Gastroesophageal sphincter (tissue), 3 donors: Measurements from ENCODE around the gene GSTT4.

Experiments
- EP300 ChIP-seq: sonication (generic); formaldehyde crosslinking; IDR thresholded peaks from one replicate; pipeline ENCODE4 v1.6.1; 2017; ENCODE audit warnings: antibody characterized with exemption, mild to moderate bottlenecking
- POLR2A ChIP-seq, 2 donors: fragments of 450-650 bp; IDR thresholded peaks; one replicate each; pipeline ENCODE4 v1.6.1; 2017; ENCODE audit warnings: antibody characterized with exemption in 2 of 2, mild to moderate bottlenecking in 2 of 2, moderate library complexity in 1 of 2
- POLR2AphosphoS5 ChIP-seq: sonication (generic); formaldehyde crosslinking; IDR thresholded peaks from one replicate; pipeline ENCODE4 v1.6.1; 2017; ENCODE audit warnings: antibody characterized with exemption
- TF ChIP-seq, protein P1 (sequence below), 4 experiments: fragments of 200-600 bp in 2 of 4; fragments of 450-650 bp in 2 of 4; sonication (generic) in 1 of 4; IDR thresholded peaks; one replicate each; pipeline ENCODE4 v1.5.1; 2017 to 2019; ENCODE audit warnings: antibody characterized with exemption in 4 of 4, mild to moderate bottlenecking in 2 of 4, moderate library complexity in 2 of 4

DNA sequence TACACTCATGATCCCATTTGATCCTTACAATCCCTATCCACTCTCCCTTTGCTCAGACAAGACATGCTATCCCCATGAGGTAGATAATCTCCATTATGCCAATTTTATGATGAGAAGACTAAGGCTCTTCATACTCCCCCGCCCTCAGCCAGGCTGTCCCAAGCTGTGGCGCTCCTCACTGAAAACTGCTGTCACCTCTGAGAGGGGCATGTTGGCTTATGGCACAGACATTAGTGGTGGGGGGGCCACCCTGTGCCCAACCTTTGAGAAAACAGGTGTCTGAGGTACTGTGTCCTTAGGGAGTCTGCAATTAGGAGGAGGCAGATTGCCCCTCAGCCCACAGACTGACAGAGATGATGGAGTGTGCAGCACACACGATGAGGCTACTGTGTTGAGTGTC is 36.2 kb downstream of the GSTT4 start:
- TF ChIP-seq, protein P1, sequence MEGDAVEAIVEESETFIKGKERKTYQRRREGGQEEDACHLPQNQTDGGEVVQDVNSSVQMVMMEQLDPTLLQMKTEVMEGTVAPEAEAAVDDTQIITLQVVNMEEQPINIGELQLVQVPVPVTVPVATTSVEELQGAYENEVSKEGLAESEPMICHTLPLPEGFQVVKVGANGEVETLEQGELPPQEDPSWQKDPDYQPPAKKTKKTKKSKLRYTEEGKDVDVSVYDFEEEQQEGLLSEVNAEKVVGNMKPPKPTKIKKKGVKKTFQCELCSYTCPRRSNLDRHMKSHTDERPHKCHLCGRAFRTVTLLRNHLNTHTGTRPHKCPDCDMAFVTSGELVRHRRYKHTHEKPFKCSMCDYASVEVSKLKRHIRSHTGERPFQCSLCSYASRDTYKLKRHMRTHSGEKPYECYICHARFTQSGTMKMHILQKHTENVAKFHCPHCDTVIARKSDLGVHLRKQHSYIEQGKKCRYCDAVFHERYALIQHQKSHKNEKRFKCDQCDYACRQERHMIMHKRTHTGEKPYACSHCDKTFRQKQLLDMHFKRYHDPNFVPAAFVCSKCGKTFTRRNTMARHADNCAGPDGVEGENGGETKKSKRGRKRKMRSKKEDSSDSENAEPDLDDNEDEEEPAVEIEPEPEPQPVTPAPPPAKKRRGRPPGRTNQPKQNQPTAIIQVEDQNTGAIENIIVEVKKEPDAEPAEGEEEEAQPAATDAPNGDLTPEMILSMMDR (IDR thresholded peaks at IDR 0.05): no peak
- TF ChIP-seq POLR2A (IDR thresholded peaks at IDR 0.05): no peak
- TF ChIP-seq EP300: no peak
- no peak for TF ChIP-seq POLR2AphosphoS5
